ENCODE results near the gene SAMD7.

GRCh38 chr3:169880576-169881250 is 30.7 kb upstream of the SAMD7 start:
- TF ChIP-seq, protein P1, sequence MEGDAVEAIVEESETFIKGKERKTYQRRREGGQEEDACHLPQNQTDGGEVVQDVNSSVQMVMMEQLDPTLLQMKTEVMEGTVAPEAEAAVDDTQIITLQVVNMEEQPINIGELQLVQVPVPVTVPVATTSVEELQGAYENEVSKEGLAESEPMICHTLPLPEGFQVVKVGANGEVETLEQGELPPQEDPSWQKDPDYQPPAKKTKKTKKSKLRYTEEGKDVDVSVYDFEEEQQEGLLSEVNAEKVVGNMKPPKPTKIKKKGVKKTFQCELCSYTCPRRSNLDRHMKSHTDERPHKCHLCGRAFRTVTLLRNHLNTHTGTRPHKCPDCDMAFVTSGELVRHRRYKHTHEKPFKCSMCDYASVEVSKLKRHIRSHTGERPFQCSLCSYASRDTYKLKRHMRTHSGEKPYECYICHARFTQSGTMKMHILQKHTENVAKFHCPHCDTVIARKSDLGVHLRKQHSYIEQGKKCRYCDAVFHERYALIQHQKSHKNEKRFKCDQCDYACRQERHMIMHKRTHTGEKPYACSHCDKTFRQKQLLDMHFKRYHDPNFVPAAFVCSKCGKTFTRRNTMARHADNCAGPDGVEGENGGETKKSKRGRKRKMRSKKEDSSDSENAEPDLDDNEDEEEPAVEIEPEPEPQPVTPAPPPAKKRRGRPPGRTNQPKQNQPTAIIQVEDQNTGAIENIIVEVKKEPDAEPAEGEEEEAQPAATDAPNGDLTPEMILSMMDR (conservative IDR thresholded peaks at IDR 0.05; ENCODE audit: low read length), result no peak
- no peak for TF ChIP-seq EZH2phosphoT487 (IDR thresholded peaks at IDR 0.05; ENCODE audit: borderline replicate concordance, low read depth, low read length)

All from OCI-LY7 (cell line).